ENCODE results near the gene TIGD6. TPM values are rescaled to one million over a fixed set of nuclear protein-coding genes. Genes with fewer than 3 reads are reported as not detected.

The TIGD6 gene
- total and polyA plus RNA-seq, 9 of the 15 experiments (the other 6 are each of a cell fraction or from before 2014, with no cell fraction given) = 1.8 to 6.3 (median 3.9) TPM

DNA sequence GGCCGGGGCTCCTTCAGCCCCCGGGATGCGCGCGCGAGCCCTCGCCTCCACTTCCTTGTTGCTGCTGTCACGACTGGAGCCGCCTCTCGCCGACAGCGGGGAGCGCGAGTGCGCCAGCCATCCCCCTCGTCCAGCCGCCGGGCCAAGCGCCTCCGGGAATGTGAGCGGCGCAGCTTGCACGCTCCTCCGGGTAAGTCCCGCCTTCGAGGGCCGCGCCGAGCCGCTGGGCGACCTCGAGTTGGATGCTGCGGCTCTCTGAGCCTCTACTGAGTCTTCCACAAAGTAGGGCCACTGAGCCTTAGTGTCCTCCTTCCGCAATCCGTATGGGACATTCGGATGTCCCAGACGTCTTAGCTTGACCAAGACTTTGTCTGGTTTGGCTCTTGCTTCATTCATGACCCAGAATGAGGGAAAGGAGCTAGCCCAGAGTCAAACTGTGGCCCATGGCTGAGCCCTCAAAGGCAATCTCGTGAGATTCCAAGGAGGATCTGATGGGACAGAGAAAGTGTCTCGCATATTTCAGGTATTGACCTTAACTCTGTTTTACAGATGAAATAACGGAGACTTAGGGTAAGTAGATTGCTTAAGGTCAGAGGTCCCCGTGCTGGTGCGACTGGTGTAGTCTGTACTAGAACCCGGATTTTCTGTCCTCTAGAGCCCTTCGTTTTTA lies 671 bp upstream of the TIGD6 start (continued):
- no peak for TF ChIP-seq TAF9B (IDR thresholded peaks at IDR 0.05; ENCODE audit: partially characterized antibody)
- TF ChIP-seq ELF4 (CRISPR knock-in tag; IDR thresholded peaks at IDR 0.05) = no peak
- TF ChIP-seq MEF2D (tag; conservative IDR thresholded peaks at IDR 0.05; ENCODE audit: low read depth) = no peak
- no peak for TF ChIP-seq EWSR1 (IDR thresholded peaks at IDR 0.05; ENCODE audit: borderline replicate concordance, low read depth, partially characterized antibody)
- no peak for TF ChIP-seq CBX8 (IDR thresholded peaks at IDR 0.05; ENCODE audit: borderline replicate concordance, extremely low read depth, low read depth, low read length, poor library complexity, severe bottlenecking)
- no peak for TF ChIP-seq NCOA2 (IDR thresholded peaks at IDR 0.05; ENCODE audit: partially characterized antibody in 2 of 2)
- no peak for TF ChIP-seq NCOA6 (IDR thresholded peaks at IDR 0.05)
- TF ChIP-seq NFIC (IDR thresholded peaks at IDR 0.05) = no peak
- TF ChIP-seq BRD9 (IDR thresholded peaks at IDR 0.05; ENCODE audit: low read depth, partially characterized antibody) = peak; percentile 61
- no peak for TF ChIP-seq DMBX1 (CRISPR knock-in tag; IDR thresholded peaks at IDR 0.05; ENCODE audit: borderline replicate concordance)
- no peak for TF ChIP-seq SRSF1 (IDR thresholded peaks at IDR 0.05; ENCODE audit: low read depth, low read length)
- no peak for TF ChIP-seq CBX1 (IDR thresholded peaks at IDR 0.05; ENCODE audit: low read depth)
- TF ChIP-seq RBBP5 (IDR thresholded peaks at IDR 0.05; ENCODE audit: borderline replicate concordance, insufficient read depth, low read length, poor library complexity, severe bottlenecking) = peak; percentile 20
- TF ChIP-seq, protein P1, sequence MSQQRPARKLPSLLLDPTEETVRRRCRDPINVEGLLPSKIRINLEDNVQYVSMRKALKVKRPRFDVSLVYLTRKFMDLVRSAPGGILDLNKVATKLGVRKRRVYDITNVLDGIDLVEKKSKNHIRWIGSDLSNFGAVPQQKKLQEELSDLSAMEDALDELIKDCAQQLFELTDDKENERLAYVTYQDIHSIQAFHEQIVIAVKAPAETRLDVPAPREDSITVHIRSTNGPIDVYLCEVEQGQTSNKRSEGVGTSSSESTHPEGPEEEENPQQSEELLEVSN (IDR thresholded peaks at IDR 0.05; ENCODE audit: borderline replicate concordance in 1 of 2, extremely low read depth in 1 of 2, insufficient read depth in 1 of 2, insufficient read length in 1 of 2, low read depth in 1 of 2, low read length in 1 of 2, poor library complexity in 1 of 2, severe bottlenecking in 1 of 2) = peak in 1 of 2 experiments; percentile 53
- TF ChIP-seq ZNF75A (CRISPR knock-in tag; IDR thresholded peaks at IDR 0.05) = no peak
- TF ChIP-seq ZBTB17 (CRISPR knock-in tag; IDR thresholded peaks at IDR 0.05) = no peak
- TF ChIP-seq SRSF7 (optimal IDR thresholded peaks at IDR 0.05; ENCODE audit: low read depth, low read length) = no peak
- peak; percentile 46; the same call in 1 of the 2 replicates for TF ChIP-seq SMARCA5 (IDR thresholded peaks at IDR 0.05)
- TF ChIP-seq, protein P2, sequence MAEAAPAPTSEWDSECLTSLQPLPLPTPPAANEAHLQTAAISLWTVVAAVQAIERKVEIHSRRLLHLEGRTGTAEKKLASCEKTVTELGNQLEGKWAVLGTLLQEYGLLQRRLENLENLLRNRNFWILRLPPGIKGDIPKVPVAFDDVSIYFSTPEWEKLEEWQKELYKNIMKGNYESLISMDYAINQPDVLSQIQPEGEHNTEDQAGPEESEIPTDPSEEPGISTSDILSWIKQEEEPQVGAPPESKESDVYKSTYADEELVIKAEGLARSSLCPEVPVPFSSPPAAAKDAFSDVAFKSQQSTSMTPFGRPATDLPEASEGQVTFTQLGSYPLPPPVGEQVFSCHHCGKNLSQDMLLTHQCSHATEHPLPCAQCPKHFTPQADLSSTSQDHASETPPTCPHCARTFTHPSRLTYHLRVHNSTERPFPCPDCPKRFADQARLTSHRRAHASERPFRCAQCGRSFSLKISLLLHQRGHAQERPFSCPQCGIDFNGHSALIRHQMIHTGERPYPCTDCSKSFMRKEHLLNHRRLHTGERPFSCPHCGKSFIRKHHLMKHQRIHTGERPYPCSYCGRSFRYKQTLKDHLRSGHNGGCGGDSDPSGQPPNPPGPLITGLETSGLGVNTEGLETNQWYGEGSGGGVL (CRISPR knock-in tag; IDR thresholded peaks at IDR 0.05) = no peak
- TF ChIP-seq KAT8 (IDR thresholded peaks at IDR 0.05; ENCODE audit: low read depth) = no peak
- no peak for TF ChIP-seq ETV6 (IDR thresholded peaks at IDR 0.05; ENCODE audit: borderline replicate concordance in 1 of 2, low read depth in 2 of 2, low read length in 1 of 2)
- TF ChIP-seq ETV6 (CRISPR knock-in tag; IDR thresholded peaks at IDR 0.05; ENCODE audit: borderline replicate concordance) = 0 out of 2 replicates have a peak, but pooled peaks have one; percentile 28
- no peak for TF ChIP-seq JUN (IDR thresholded peaks at IDR 0.05; ENCODE audit: borderline replicate concordance, low read depth, low read length)
- 0 out of 2 replicates have a peak, but pooled peaks have one; percentile 42 for TF ChIP-seq JUN (CRISPR knock-in tag; IDR thresholded peaks at IDR 0.05; ENCODE audit: borderline replicate concordance)
- TF ChIP-seq HEY1 (CRISPR knock-in tag; IDR thresholded peaks at IDR 0.05; ENCODE audit: borderline replicate concordance) = no peak
- no peak for TF ChIP-seq DACH1 (IDR thresholded peaks at IDR 0.05; ENCODE audit: partially characterized antibody)
- TF ChIP-seq SPI1 (IDR thresholded peaks at IDR 0.05; ENCODE audit: borderline replicate concordance, low read depth, low read length) = no peak
